NCI-H345 treated with DMSO at 0.1 percent for 48 hours (cell line): ENCODE results near the gene IL21R.
"Not testable (repeated sequence)": the region's sequence is repeated elsewhere in the genome, so short reads cannot be mapped to it uniquely, and the experiment has no call there.

ENCODE experiments used
- DNase-seq: peaks from one replicate; lab custom pipeline; 2025; ENCODE audit not compliant: unreplicated experiment; lab: John Stamatoyannopoulos, UW

IL21R gene

GRCh38 chr16:27426423-27427408 lies 24.7 kb downstream of the IL21R start:
- no peak for DNase-seq

GRCh38 chr16:27427538-27427937 lies 25.6 kb downstream of the IL21R start:
- DNase-seq, result no peak

GRCh38 chr16:27428026-27428785 lies 26.2 kb downstream of the IL21R start:
- DNase-seq, result no peak

GRCh38 chr16:27429330-27429871 lies 27.4 kb downstream of the IL21R start:
- DNase-seq, result no peak

GRCh38 chr16:27429981-27430441 lies 28.0 kb downstream of the IL21R start:
- DNase-seq, result no peak

- DNase-seq, result no peak
Observed at GRCh38 chr16:27430512-27430911, 28.5 kb downstream of the IL21R start.

- DNase-seq, result no peak
Observed at GRCh38 chr16:27430923-27431484, 29.0 kb downstream of the IL21R start.

- DNase-seq, result no peak
Observed at GRCh38 chr16:27431773-27432532, 30.0 kb downstream of the IL21R start.

GRCh38 chr16:27432558-27432957 lies 30.6 kb downstream of the IL21R start:
- DNase-seq, result no peak

- not testable (repeated sequence) for DNase-seq
Observed at GRCh38 chr16:27433191-27433590, 31.2 kb downstream of the IL21R start.

GRCh38 chr16:27433636-27434035 lies 31.7 kb downstream of the IL21R start:
- no peak for DNase-seq

- DNase-seq, result no peak
Observed at GRCh38 chr16:27434141-27435051, 32.4 kb downstream of the IL21R start.

- not testable (repeated sequence) for DNase-seq
Observed at GRCh38 chr16:27435146-27435545, 33.2 kb downstream of the IL21R start.

GRCh38 chr16:27436065-27436464 lies 34.1 kb downstream of the IL21R start:
- DNase-seq, result no peak

GRCh38 chr16:27436921-27437650 lies 35.1 kb downstream of the IL21R start:
- DNase-seq, result no peak

- no peak for DNase-seq
Observed at GRCh38 chr16:27437946-27438345, 36.0 kb downstream of the IL21R start.

GRCh38 chr16:27439271-27440018 lies 37.5 kb downstream of the IL21R start:
- no peak for DNase-seq

GRCh38 chr16:27441276-27441675 lies 39.3 kb downstream of the IL21R start:
- no peak for DNase-seq
